Measurements from ENCODE around the gene UBA6.

Gene UBA6

DNA sequence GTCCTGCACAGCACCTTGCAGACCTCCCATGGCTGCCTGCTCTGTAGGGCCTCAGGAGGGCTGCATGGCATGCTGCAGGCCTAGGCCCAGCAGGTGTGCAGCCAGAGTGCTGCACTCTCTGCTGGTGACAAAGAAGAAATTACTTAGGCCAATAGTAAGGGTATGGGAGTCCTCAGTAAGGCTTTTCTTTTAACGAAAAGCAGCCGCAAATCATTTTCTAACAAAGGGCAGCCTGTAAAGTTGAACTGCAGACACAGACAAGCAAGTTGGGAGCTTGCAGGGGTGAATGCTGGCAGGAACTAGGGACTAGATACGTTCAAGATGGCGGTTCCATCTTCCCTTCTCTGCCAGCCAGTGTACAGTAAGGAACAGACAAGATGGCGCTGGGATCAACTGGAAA lies 22.4 kb upstream of the UBA6 start:
- H3K4me3 ChIP-seq (ENCODE audit: low read depth, low read length) = no peak overlapping the region
- TF ChIP-seq, protein P1, sequence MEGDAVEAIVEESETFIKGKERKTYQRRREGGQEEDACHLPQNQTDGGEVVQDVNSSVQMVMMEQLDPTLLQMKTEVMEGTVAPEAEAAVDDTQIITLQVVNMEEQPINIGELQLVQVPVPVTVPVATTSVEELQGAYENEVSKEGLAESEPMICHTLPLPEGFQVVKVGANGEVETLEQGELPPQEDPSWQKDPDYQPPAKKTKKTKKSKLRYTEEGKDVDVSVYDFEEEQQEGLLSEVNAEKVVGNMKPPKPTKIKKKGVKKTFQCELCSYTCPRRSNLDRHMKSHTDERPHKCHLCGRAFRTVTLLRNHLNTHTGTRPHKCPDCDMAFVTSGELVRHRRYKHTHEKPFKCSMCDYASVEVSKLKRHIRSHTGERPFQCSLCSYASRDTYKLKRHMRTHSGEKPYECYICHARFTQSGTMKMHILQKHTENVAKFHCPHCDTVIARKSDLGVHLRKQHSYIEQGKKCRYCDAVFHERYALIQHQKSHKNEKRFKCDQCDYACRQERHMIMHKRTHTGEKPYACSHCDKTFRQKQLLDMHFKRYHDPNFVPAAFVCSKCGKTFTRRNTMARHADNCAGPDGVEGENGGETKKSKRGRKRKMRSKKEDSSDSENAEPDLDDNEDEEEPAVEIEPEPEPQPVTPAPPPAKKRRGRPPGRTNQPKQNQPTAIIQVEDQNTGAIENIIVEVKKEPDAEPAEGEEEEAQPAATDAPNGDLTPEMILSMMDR (IDR thresholded peaks at IDR 0.05; ENCODE audit: borderline replicate concordance, insufficient read depth, low read depth, low read length) = no peak

DNA sequence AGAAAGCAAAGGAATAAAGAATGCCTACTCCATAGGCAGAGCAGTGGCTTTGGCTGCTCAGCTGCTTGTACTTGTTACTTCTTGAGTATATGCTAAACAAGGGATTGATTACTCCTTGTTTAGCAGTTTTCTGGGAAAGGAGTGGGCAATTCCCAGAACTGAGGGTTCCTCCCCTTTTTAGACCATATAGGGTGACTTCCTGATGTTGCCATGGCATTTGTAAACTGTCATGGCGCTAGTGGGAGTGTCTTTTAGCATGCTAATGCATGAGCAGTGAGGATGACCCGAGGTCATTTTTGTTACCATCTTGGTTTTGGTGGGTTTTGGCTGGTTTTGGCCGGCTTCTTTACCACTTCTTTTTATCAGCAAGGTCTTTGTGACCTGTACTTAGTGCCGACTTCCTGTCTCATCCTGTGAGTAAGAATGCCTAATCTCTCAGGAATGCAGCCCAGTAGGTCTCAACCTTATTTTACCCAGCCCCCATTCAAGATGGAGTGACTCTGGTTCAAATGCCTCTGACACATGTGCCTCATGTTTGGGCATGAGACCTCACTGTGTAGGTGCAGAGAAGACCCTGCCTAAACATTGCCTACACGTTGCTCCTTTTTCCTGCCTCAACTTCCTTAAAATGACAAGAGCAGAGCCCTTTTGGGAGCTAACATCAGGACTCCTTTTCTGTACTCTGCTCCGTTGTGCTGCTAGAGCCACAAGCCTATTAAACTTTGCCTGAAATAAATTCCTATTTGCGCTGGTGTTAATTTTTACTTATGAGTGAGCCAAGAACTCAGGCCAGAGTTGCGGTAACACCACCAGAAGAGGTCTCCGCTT lies 21.0 kb upstream of the UBA6 start:
- H3K4me3 ChIP-seq (ENCODE audit: low read depth, low read length) = no peak overlapping the region

DNA sequence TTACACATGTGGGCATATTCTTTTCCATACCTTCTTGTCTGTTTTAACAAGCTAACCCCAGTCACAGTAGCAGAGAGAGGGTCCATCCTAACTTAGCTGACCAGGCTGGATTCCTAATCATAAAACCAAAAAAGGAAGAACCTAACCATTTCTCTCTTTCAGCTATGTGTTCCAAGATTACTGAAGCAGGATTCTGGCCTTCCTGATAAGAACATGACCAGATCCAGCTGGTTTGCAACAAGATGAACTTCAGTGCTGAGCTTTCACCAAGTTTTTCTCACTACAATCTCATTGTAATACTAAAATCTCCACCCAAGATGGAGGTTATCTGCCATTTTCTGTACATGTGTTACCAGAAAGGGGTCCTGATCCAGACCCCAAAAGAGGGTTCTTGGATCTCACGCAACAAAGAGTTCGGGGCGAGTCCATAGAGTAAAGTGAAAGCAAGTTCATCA lies 20.4 kb upstream of the UBA6 start:
- TF ChIP-seq, protein P1 (IDR thresholded peaks at IDR 0.05; ENCODE audit: borderline replicate concordance, insufficient read depth, low read depth, low read length) = no peak
- no peak overlapping the region for H3K4me3 ChIP-seq (ENCODE audit: low read depth, low read length)

More for the DNA sequence above, 21.0 kb upstream of the UBA6 start:
- TF ChIP-seq, protein P1 (IDR thresholded peaks at IDR 0.05; ENCODE audit: borderline replicate concordance, insufficient read depth, low read depth, low read length) = no peak

DNA sequence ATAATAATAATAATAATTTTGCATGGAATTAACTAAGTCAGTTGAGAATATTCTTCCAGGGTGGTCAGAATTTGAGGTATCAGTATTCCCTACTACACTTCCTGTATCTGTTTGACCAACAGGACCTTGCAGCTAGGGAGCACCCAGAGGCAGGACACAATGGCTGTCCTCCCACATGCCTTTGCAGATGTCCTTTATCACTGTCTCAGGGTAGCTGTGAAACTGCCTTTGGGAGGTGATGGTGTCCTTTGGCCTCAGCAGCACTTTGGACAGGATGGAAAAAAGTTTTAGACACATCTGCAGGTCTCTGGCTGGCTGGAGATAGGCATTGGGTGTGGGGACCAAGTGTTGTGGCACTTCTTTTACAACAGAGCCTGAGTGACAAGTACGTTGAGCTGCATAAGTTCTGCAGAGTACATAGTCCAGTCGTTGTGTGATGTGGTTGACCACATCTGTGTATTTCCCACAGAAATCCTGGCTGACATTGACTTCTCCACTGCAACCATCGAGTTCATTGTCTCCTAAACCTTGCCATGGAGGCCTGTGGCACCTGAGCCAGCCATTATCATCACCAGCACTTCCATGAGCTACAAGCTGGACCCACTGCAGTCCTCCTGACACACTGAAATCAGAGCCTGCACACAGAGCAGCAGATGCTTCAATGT lies 19.1 kb upstream of the UBA6 start:
- TF ChIP-seq, protein P1 (IDR thresholded peaks at IDR 0.05; ENCODE audit: borderline replicate concordance, insufficient read depth, low read depth, low read length) = no peak

DNA sequence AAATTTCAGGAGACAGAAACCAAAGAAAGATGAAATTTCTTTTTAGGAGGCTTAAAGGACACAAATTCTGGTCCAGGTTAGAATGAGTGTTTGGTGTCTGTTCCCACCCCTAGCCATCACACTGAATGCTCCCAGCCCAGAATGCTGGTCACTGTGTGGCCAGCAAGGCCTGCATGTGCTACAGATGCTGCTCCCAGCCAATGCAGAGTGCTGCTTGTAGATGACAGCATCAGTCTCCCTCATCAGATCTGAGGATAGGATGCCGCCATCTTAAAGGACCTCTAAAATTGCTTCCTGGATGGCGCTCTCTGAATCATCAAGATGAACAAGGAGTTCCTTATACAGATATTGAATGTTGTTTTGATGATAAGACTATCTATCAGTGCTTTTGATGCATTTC lies 17.9 kb upstream of the UBA6 start:
- no peak overlapping the region for H3K4me3 ChIP-seq (ENCODE audit: low read depth, low read length)
- TF ChIP-seq, protein P1 (IDR thresholded peaks at IDR 0.05; ENCODE audit: borderline replicate concordance, insufficient read depth, low read depth, low read length) = no peak

More for the DNA sequence above, 19.1 kb upstream of the UBA6 start:
- no peak overlapping the region for H3K4me3 ChIP-seq (ENCODE audit: low read depth, low read length)

DNA sequence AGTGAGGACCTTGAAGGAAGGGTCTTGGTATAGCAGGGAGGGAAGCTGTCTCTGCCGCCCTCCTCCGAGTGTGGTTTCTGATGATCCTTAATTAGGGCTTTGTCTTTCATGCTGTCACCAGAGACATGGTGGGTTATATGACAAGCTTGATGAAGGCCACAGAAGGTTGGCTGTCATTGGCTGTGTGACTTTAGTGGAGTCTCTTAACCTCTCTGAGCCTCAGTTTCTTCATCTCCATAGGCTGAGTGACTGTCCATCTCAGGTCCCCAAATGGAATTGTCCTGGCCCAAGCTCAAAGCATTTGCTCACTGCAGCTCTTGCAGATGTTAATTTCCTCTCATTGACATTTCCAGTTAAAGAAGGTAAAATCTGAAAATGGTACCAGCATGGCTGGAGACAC lies 16.6 kb upstream of the UBA6 start:
- H3K4me3 ChIP-seq (ENCODE audit: low read depth, low read length) = no peak overlapping the region
- TF ChIP-seq, protein P1 (IDR thresholded peaks at IDR 0.05; ENCODE audit: borderline replicate concordance, insufficient read depth, low read depth, low read length) = no peak

All from GM12875 (cell line).